ENCODE results near the gene PRRC2B.

Gene PRRC2B

DNA sequence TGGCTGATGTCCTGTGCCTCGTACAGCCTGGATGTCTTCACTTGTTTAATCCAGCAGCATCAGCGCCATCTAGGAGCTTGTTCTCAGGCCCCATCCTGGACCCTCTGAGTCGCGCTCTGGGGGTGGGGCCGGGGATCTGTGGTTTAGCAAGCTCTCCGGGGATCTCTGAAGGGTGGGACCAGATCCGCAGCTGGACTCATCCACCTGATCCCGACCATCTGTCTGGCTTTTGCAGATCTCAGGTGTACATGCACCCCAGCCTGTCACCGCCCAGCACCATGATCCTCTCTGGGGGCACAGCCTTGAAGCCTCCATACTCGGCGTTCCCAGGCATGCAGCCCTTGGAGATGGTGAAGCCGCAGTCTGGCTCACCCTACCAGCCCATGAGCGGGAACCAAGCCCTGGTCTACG lies 93.7 kb downstream of the PRRC2B start:
- TF ChIP-seq, protein P1, sequence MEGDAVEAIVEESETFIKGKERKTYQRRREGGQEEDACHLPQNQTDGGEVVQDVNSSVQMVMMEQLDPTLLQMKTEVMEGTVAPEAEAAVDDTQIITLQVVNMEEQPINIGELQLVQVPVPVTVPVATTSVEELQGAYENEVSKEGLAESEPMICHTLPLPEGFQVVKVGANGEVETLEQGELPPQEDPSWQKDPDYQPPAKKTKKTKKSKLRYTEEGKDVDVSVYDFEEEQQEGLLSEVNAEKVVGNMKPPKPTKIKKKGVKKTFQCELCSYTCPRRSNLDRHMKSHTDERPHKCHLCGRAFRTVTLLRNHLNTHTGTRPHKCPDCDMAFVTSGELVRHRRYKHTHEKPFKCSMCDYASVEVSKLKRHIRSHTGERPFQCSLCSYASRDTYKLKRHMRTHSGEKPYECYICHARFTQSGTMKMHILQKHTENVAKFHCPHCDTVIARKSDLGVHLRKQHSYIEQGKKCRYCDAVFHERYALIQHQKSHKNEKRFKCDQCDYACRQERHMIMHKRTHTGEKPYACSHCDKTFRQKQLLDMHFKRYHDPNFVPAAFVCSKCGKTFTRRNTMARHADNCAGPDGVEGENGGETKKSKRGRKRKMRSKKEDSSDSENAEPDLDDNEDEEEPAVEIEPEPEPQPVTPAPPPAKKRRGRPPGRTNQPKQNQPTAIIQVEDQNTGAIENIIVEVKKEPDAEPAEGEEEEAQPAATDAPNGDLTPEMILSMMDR (conservative IDR thresholded peaks at IDR 0.05; ENCODE audit: low read depth): no peak
- DNase-seq (ENCODE audit: low spot score): no peak
- ChIA-PET POLR2A (ENCODE audit: low non-redundant PET) (interaction anchor here (0.6 kb wide), 2 partner anchors 15 to 88 kb away, joined by 3 read pairs; no protein-coding TSS in a partner anchor), CTCF (interaction anchor here (1.1 kb wide), 1 partner anchor 11 kb away, joined by 3 read pairs; no protein-coding TSS in a partner anchor)
- peak overlapping the region; percentile 15 for H3K27ac ChIP-seq

DNA sequence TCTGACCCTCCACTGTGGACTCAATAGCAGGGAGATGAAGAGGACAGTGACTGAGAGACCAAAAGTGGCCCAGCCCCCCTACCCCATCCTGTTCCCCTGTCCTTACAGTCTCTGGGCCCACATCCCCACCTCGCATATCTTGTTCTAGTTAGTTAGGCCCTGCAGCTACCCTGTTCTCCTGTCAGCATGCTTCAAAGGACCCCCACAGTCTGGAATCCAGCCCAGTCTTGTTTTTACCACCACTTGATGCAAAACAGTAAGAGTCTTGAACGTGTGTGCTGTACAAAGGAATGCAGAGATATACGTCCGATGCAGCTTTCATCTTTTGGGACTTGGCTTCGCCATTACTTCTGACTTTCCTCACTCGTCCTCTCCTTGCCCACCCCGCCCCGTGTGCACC lies 96.6 kb downstream of the PRRC2B start:
- no peak overlapping the region for H3K27ac ChIP-seq
- ChIA-PET POLR2A (ENCODE audit: low non-redundant PET) (no interaction called here), CTCF (no interaction called here)
- DNase-seq (ENCODE audit: low spot score): no peak
- TF ChIP-seq, protein P1 (conservative IDR thresholded peaks at IDR 0.05; ENCODE audit: low read depth): no peak

DNA sequence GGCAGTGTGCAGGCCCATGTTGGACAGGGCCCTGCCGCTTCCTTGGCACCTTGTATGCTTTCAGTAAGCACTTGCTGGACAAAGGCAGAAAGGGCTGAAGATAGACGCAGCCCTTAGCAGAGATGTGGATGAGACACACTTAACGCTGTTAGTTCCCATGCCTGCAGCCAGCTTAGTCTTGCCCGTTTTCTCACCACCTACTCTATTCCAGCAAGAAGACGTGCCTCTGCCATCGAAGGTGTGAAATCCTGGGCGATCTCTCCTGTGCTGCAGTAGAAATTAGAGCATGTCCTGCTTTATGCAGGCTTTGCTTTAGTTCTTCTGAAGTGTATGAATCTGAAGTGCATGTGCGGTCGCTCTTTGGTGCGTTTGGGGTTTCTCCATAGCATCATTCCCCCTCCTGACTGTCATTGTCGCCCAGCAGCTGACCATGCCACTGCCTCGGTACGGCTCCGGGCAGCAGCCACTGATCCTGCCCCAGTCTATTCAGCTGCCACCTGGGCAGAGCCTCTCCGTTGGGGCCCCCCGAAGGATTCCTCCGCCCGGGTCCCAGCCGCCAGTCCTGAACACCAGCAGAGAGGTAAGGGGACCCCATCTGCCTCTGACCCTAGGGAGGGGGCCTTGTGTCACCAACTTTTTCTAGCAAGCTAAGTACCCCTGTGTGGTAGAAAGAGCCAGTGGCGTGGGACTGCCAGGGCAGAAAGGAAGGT lies 97.3 kb downstream of the PRRC2B start:
- TF ChIP-seq, protein P1 (conservative IDR thresholded peaks at IDR 0.05; ENCODE audit: low read depth): no peak
- POLR2A ChIA-PET (ENCODE audit: low non-redundant PET): no interaction called here
- CTCF ChIA-PET: interaction anchor here (0.7 to 0.9 kb wide), 2 partner anchors 9 to 170 kb away, joined by 3 to 5 read pairs; no protein-coding TSS in a partner anchor

DNA sequence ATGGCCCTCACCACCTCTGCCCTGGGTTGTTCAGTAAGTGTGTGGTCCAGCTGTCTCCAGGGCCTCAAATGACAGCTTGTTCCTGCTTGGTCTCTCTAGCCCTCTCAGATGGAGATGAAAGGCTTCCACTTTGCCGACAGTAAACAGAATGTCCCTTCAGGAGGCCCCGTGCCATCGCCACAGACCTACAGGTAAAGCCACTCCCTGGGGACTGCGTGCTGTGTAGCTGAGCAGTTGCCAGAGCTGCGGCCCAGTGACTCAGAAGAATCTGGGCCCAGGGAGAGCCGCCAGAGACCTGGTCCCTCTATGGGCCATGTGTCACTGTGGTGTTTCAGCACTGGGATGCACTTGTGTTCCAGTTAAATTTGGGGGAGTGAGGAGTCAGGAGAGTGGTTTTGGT lies 98.2 kb downstream of the PRRC2B start:
- POLR2A ChIA-PET (ENCODE audit: low non-redundant PET): no interaction called here
- CTCF ChIA-PET: interaction anchor here (0.6 to 0.9 kb wide), 3 partner anchors 8 to 171 kb away, joined by 3 to 5 read pairs (median 3); no protein-coding TSS in a partner anchor
- no peak for DNase-seq (ENCODE audit: low spot score)
- TF ChIP-seq, protein P1 (conservative IDR thresholded peaks at IDR 0.05; ENCODE audit: low read depth): no peak
- H3K27ac ChIP-seq: no peak overlapping the region

More for the DNA sequence above, 97.3 kb downstream of the PRRC2B start:
- no peak for DNase-seq (ENCODE audit: low spot score)
- peak overlapping the region; percentile 4; the same call in 1 of the 2 replicates for H3K27ac ChIP-seq

DNA sequence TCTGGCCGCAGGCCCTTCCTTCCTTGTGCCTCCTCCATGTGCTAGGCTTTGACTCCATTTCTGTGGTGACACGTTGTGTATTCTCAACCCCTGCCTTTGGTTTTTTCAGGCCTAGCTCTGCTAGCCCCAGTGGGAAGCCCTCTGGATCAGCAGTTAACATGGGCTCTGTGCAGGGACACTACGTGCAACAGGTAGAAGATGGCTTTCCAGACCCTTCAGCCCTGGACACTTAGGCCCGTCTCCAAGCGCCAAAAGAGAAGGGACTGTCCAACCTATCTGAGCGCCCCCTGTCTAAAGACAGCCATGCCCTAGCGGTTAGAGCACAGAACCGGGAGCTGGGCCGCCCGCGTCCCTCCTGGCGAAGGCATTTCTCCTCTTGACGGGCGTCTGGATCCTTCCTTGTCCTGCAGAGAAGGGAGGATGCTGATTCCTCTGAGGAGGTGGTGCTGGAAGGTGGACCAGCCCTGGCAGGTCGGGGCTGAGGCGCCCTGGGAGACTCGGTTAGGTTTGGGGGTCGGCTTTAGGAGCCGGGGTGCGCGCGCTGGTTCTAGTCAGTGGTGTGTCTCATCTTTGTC lies 100.5 kb downstream of the PRRC2B start:
- DNase-seq (ENCODE audit: low spot score): no peak
- POLR2A ChIA-PET (ENCODE audit: low non-redundant PET): no interaction called here
- no peak overlapping the region for H3K27ac ChIP-seq
- TF ChIP-seq, protein P1 (conservative IDR thresholded peaks at IDR 0.05; ENCODE audit: low read depth): no peak
- CTCF ChIA-PET: interaction anchor here (0.5 kb wide), 1 partner anchor 173 kb away, joined by 3 read pairs; no protein-coding TSS in a partner anchor

DNA sequence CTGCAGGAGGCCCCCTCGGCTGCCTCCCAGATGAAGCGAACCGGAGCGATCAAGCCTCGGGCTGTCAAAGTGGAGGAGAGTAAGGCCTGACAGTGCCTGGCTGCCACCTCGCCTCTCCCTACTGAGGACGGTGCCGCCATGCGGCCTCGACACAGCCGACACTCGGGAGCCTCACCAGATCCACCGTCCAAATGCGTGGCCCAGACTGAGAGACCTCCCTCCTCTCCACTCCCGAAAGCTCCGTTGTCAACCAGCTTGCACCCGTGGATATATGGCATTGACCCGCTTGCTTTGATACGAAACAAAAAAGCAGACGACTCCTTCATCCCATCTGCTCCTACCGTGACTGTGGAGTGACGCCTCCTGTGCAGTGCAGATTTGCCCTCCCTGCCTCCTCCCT lies 101.9 kb downstream of the PRRC2B start:
- TF ChIP-seq, protein P1 (conservative IDR thresholded peaks at IDR 0.05; ENCODE audit: low read depth): no peak
- ChIA-PET CTCF (no interaction called here), POLR2A (ENCODE audit: low non-redundant PET) (no interaction called here)
- DNase-seq (ENCODE audit: low spot score): no peak
- H3K27ac ChIP-seq: peak overlapping the region; percentile 0; the same call in 1 of the 2 replicates
